Epithelial cell of esophagus (primary cell): ENCODE results near the gene PDE2A.

ENCODE experiments used
- DNase-seq: peaks from one replicate; pipeline ENCODE4 v3.0.0; 2010; ENCODE audit warnings: low read depth
- H3K4me3 ChIP-seq: 2 replicates; pipeline ENCODE4 v1.5.1; 2011; ENCODE audit warnings: mild to moderate bottlenecking, low read length, control low read depth
- CTCF ChIP-seq: IDR thresholded peaks from 2 replicates; pipeline ENCODE4 v1.5.1; 2011; ENCODE audit warnings: low read depth, mild to moderate bottlenecking, low read length, control low read depth, inconsistent platforms; ENCODE audit not compliant: insufficient read depth; ENCODE audit errors: missing control alignments

Gene PDE2A

GRCh38 chr11:72701466-72701865 lies 27.2 kb upstream of the PDE2A start:
- TF ChIP-seq CTCF: no peak
- H3K4me3 ChIP-seq: no peak overlapping the region
- no peak for DNase-seq

- no peak overlapping the region for H3K4me3 ChIP-seq
- DNase-seq: peak; percentile 69
- no peak for TF ChIP-seq CTCF
These were observed 25.9 kb upstream of the PDE2A start for GRCh38 chr11:72700146-72700545.

- no peak overlapping the region for H3K4me3 ChIP-seq
- no peak for DNase-seq
- TF ChIP-seq CTCF: no peak
These were observed 23.6 kb upstream of the PDE2A start for GRCh38 chr11:72697814-72698213.

GRCh38 chr11:72696866-72697700 lies 22.9 kb upstream of the PDE2A start:
- peak; percentile 46 for DNase-seq
- TF ChIP-seq CTCF: no peak
- no peak overlapping the region for H3K4me3 ChIP-seq

- DNase-seq: no peak
- no peak for TF ChIP-seq CTCF
These were observed 21.1 kb upstream of the PDE2A start for GRCh38 chr11:72695354-72695753.

GRCh38 chr11:72693271-72693968 lies 19.2 kb upstream of the PDE2A start:
- no peak for DNase-seq
- H3K4me3 ChIP-seq: no peak overlapping the region
- TF ChIP-seq CTCF: no peak

More at GRCh38 chr11:72695354-72695753, 21.1 kb upstream of the PDE2A start:
- H3K4me3 ChIP-seq: no peak overlapping the region
